HL-60 (cell line): ENCODE measurements around the gene SMAD6.

Experiments
- DNase-seq, 2 experiments: peaks; one replicate each; pipeline ENCODE4 v3.0.0-alpha.2; 2010 to 2020; ENCODE audit warnings: low read depth in 1 of 2, low spot score in 1 of 2
- H3K27ac ChIP-seq: fragments of 250-450 bp; sonication (Bioruptor Pico); replicated peaks from 2 replicates; pipeline ENCODE4 v1.5.1; 2020; ENCODE audit warnings: mild to moderate bottlenecking, moderate library complexity
- H3K27me3 ChIP-seq: fragments of 250-450 bp; sonication (Bioruptor Pico); 2 replicates; pipeline ENCODE4 v1.5.1; 2021; ENCODE audit warnings: mild to moderate bottlenecking, moderate library complexity; ENCODE audit not compliant: insufficient read depth, poor library complexity, severe bottlenecking
- H3K4me3 ChIP-seq: replicated peaks from 2 replicates; pipeline ENCODE4 v1.5.1; 2011; ENCODE audit warnings: mild to moderate bottlenecking, control low read depth, low read length; ENCODE audit not compliant: insufficient read depth
- CTCF ChIP-seq: IDR thresholded peaks from one replicate; pipeline ENCODE4 v1.5.1; 2011; ENCODE audit warnings: low read length, control low read depth, inconsistent platforms; ENCODE audit not compliant: insufficient read depth
- GABPA ChIP-seq: IDR thresholded peaks from 2 replicates; pipeline ENCODE4 v1.6.1; 2012; ENCODE audit warnings: low read depth
- POLR2AphosphoS5 ChIP-seq: IDR thresholded peaks from 2 replicates; pipeline ENCODE4 v1.6.1; 2012; ENCODE audit warnings: low read depth
- REST ChIP-seq: IDR thresholded peaks from 2 replicates; pipeline ENCODE4 v1.6.1; 2012; ENCODE audit warnings: low read depth; ENCODE audit not compliant: insufficient replicate concordance
- SPI1 ChIP-seq: IDR thresholded peaks from 2 replicates; pipeline ENCODE4 v1.6.1; 2012; ENCODE audit warnings: low read depth, mild to moderate bottlenecking, borderline replicate concordance

The SMAD6 gene

GRCh38 chr15:66704803-66705153 lies 2.7 kb downstream of the SMAD6 start:
- no peak for DNase-seq
- Histone ChIP-seq H3K4me3 (no peak overlapping the region), H3K27ac (no peak overlapping the region), H3K27me3 (no peaks in the 10 kb centered on the region)
- TF ChIP-seq GABPA (no peak), CTCF (no peak), POLR2AphosphoS5 (no peak), SPI1 (no peak), REST (no peak)

- Histone ChIP-seq H3K27me3 (no peaks in the 10 kb centered on the region), H3K27ac (no peak overlapping the region), H3K4me3 (no peak overlapping the region)
- no peak for TF ChIP-seq GABPA
- TF ChIP-seq CTCF = no peak
- no peak for TF ChIP-seq SPI1
- TF ChIP-seq POLR2AphosphoS5 = no peak
- TF ChIP-seq REST = no peak
- no peak for DNase-seq
Observed at GRCh38 chr15:66705277-66706146, 3.5 kb downstream of the SMAD6 start.

- TF ChIP-seq SPI1 (no peak), GABPA (no peak), CTCF (no peak), POLR2AphosphoS5 (no peak), REST (no peak)
- no peak for DNase-seq
- Histone ChIP-seq H3K27me3 (no peaks in the 10 kb centered on the region), H3K4me3 (no peak overlapping the region), H3K27ac (no peak overlapping the region)
Observed at GRCh38 chr15:66706225-66706732, 4.2 kb downstream of the SMAD6 start.
